NCI-H345 treated with DMSO at 0.1 percent for 48 hours (cell line): Measurements from ENCODE around the gene BCAT1.
"Not testable (repeated sequence)": the region's sequence is repeated elsewhere in the genome, so short reads cannot be mapped to it uniquely, and the experiment has no call there.

Experiments
- DNase-seq: peaks from one replicate; lab custom pipeline; 2025; ENCODE audit not compliant: unreplicated experiment; lab: John Stamatoyannopoulos, UW

The BCAT1 gene

DNA sequence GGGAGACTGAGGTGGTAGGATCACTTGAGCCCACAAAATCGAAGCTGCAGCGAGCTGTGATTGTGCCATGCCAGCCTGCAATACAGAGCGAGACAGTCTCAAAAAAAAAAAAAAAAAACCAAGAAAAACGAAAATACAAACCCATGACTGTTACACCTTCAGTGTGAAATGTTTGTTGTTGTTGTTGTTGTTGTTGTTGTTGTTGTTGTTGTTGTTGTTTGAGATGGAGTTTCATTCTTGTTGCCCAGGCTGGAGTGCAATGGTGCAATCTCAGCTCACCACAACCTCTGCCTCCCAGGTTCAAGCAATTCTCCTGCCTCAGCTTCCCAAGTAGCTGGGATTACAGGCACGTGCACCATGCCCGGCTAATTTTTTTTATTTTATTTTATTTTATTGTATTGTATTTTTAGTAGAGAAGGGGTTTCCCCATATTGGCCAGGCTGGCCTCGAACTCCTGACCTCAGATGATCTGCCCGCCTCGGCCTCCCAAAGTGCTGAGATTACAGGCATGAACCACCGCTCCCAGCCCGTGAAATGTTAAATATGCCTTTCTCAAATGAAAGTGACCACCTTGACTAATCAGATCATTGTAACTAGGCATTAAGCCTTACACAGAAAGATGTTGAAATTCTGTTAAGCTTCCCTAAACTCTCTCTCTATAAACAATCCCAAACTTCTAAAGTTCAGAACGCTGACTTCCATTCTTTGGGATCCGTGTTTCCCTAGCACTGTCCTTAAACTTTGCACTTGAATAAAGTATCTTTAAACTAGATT, 20.2 kb downstream of the BCAT1 start:
- not testable (repeated sequence) for DNase-seq

DNA sequence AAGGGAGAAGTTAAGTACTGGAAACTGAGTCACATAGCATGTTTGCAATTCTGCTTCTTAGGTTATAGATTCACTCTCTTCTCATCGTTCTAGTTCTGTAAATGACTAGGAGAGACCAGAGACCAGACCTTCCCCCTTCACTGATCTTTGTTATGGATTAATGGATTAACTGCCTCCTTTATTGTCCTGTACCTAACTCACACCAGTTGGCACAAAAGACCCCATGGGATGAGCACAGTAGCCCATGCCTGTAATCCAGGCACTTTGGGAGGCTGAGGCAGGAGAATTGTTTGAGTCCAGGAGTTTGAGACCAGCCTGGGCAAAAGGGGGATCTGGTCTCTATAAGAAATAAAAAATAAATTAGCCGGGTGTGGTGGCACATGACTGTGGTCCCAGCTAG, 20.8 kb downstream of the BCAT1 start:
- no peak for DNase-seq

DNA sequence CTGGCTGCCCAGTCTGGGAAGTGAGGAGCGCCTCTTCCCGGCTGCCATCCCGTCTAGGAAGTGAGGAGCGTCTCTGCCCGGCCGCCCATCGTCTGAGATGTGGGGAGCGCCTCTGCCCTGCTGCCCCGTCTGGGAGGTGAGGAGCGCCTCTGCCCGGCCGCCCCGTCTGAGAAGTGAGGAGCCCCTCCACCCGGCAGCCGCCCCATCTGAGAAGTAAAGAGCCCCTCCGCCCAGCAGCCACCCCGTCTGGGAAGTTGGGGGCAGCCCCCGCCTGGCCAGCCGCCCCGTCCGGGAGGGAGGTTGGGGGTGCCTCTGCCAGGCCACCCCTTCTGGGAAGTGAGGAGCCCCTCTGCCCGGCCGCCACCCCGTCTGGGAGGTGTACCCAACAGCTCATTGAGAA, 22.8 kb downstream of the BCAT1 start:
- DNase-seq, result not testable (repeated sequence)

DNA sequence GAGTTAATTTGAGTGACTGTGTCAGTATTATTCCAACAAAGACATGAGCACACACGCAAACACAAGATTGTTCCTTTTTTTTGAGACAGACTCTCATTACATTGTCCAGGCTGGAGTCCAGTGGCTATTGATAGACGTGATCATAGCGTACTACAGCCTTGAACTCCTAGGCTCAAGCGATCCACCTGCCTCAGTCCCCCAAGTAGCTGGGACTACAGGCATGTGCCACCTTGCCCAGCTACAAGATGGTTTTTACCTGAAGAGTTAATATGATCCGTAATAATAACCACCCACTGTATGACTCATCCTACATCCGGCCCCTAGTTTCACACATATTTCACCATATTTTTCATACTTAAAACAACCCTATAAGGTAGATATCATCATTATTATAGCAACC, 26.8 kb downstream of the BCAT1 start:
- no peak for DNase-seq

DNA sequence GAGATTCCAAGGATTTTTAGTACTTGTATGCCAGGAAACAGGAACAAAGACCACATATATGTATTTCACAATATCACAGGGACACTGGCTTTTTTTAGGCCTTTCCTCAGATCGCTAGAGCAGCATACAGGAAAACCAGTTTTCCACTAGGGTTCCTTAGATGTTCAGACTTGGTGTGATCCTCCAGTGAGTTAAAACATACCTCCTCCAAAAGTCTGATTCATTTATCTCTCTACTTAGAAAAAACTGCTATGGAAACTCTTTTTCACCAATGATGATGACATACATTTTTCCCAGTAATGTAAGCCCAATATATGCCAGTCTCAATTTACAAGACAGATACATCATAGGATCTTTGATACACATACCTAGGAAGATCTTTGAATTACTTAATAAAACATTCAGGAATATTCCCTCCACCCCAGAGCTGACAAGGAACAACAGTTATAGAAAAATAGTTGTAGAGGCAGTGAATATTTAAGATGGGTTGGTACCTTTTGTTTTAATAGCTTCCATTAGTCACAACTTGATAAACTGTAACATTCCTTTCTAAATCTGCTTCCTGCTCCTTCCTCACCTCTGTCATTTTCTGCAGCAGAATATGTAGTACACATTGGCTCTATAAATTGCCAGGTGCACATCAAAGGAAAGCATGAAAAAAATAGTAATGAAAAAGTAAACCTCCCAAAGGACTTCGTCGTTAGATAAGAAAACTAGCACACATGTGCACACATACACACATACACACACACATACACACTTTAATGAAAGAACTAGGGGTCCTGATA, 27.5 kb downstream of the BCAT1 start:
- no peak for DNase-seq

DNA sequence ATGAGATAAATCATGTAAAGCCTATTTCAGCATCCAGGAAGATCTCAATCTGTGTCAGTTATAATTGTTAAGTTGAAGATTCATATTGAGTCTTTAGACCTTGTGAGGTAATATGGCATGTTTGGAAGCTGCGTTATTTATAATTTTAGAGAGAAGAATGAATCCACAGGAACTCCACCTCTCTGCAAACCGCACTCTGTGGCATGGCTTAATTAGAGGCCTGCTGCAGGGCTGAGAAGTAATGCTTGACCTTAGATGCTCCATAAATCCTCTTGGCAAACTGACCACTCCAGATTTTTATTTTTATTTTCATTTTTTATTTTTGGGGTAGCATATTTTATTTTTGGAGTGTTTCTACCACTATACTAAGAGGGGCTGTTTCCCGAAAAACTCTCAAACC, 28.8 kb downstream of the BCAT1 start:
- DNase-seq, result no peak

DNA sequence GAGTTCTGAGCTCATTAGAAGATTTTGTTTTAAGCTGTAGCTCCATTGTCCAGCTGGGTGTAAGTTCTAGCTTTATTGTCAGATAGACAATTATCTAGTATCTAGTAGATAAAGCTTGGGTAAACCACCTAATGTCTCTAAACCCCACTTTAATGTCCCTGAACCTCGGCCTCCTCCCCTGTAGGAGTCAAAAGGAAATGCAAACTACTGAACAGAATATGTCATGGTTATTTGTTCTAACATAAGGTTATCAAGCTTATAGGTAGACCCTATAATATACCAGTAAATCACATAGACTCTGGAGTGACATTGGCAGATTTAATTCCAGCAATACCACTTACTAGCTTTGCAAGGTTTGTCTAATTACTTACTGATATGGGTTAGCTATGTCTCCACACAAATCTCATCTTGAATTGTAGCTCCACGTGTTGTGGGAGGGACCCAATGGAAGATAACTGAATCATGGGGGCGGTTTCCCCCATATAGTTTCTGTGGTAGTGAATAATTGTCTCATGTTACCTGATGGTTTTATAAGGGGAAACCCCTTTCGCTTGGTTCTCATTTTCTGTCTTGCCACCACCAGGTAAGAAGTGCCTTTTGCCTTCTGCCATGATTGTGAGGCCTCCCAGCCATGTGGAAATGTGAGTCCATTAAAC, 29.4 kb downstream of the BCAT1 start:
- no peak for DNase-seq

DNA sequence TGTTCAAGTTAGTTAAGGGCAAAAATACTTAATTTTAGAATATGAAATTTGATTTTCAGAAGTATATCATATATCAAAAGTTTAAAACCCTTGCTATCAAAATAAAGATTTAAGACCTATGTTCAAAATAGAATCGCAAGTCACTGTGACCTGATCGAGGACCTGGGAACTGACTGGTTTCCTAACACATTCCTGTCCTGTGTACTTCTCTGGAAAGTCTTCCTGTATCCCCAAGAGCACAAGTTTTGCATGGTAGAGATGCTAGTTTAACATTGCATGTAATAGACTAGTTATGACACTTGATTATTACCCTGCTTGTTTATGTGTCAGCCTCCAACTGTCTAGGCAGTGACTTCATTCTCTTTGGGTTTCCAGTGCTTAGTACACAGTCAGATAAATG, 30.3 kb downstream of the BCAT1 start:
- DNase-seq, result no peak

DNA sequence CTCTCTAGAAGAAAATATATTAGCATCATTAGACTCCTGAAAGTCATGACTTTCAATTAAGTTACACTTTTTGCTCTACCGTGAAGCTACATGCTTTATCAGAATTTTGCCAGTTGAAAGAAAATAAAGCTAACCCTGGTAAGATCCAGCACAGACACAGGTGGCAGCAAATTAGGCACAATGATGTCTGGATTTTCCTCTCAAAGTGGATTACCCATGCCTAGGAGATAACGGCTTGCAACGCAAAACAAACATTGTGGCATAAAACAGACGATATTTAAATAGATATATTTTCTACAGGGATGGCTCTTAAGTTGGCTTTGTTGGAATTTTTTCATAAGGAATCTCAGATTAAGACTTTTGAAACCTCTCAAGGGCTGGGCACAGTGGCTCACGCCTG, 33.4 kb downstream of the BCAT1 start:
- DNase-seq, result no peak

DNA sequence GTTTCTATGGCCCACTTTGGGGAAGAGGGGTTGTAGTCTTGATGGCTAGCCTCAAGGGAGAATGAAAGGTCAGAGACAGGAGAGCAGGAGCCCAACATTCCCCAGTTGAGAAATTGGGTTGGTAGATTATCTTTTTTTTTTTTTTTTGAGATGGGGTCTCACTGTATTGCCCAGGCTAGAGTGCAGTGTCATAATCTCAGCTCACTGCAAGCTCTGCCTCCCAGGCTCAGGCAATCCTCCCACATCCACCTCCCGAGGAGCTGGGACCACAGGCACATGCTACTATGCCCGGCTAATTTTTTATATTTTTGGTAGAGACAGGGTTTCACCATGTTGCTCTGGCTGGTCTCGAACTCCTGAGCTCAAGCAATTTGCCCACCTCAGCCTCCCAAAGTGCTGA, 34.9 kb downstream of the BCAT1 start:
- no peak for DNase-seq

DNA sequence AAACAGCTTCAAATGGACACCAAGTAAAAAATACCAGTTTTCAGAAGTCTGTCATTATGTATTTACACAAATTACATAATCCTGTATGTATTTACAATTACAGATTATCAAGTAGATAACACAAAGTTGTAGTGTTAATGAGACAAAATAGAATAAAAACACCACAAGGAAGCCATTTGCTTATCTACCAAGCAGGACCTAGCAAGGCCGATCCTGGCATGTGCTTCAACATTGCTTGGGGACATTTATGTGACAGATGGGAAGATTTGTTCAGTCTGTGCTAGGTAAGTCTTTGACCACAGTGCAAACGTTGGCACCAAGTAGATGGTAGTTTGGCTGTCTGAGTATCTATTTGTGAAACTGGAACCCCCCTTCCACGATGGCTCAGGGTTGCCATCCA, 35.8 kb downstream of the BCAT1 start:
- no peak for DNase-seq

DNA sequence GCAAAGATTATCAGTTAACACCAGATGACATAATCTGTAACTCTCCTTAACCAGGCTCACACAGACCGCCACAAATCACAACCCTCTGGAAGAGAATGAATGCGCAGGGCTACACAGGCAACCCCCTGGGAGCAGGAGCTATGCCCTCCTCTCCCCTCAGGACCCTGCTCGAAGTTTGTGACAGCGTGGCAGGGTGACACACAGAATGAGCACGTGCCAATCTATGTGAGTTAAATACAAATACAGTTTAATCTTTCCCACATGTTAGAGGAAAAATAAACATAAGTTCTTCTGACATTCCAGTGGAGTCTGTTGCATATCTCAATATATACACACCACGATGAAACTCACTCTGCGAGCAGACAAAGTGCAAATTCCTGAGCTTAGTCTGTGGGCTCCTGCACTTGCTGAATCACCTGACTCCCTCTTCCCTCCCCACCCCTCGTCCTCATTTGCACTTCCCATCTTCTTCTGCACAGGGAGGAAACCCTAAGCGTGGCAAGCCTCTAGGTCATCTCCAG, 37.6 kb downstream of the BCAT1 start:
- no peak for DNase-seq

DNA sequence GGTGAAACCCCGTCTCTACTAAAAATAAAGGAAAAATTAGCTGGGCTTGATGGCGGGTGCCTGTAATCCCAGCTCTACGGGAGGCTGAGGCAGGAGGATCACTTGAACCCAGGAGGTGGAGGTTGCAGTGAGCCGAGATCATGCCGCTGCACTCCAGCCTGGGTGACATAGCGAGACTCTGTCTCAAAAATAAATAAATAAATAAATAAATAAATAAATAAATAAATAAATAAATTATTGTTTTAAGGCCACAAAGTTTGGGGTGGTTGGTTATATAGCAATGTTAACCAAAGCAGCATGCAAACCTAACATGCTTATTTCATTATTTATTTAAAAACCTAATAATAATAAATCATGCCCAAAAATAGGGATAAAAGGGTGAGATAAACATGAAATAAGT, 38.7 kb downstream of the BCAT1 start:
- not testable (repeated sequence) for DNase-seq

DNA sequence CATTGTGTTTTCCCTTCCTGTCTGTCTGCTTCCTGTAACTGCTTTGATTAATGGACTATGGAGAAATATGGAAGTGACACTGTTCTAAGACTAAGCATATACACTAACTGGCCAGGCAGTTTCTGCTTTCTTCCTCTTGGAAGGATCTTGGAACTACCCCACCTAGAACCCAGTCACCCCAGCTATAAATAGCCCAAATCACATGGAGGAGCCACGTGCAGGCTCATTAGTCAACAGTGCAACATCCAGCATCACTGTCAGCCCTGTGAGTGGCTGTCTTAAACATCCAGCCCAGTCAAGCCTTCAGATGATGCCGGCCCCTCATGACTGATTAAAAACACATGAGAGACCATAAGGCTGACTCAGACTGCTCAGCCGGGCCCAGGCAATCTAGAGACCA, 39.2 kb downstream of the BCAT1 start:
- no peak for DNase-seq

DNA sequence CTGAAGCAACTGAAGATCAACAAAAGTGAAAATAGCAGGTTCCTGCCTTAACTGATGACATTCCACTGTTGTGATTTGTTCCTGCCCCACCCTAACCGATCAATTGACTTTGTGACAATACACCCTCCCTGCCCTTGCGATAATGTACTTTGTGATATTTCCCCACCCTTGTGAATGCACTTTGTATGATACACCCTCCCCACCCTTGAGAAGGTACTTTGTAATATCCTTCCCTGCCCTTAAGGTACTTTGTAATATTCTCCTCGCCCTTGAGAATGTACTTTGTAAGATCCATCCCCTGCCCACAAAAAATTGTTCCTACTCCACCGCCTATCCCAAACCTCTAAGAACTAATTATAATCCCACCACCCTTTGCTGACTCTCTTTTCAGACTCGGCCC, 41.4 kb downstream of the BCAT1 start:
- DNase-seq, result no peak

DNA sequence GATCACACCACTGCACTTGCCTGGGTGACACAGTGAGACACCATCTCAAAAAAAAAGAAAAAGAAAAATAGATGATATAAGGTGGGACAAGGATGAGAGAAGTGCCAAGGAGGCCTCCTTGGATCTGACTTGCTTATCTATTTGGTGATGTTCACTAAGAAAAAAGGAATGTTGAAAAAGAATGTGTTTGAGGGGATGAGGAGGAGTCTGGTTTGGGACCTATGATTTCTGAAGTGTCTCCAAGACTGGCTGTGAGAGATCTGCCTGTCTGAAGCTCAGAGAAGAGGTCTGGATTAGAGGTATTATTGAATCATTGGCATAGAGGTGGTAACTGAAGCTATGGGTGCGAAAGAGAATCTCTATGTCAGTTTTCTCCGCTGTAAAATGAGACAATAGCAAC, 42.8 kb downstream of the BCAT1 start:
- DNase-seq, result no peak

DNA sequence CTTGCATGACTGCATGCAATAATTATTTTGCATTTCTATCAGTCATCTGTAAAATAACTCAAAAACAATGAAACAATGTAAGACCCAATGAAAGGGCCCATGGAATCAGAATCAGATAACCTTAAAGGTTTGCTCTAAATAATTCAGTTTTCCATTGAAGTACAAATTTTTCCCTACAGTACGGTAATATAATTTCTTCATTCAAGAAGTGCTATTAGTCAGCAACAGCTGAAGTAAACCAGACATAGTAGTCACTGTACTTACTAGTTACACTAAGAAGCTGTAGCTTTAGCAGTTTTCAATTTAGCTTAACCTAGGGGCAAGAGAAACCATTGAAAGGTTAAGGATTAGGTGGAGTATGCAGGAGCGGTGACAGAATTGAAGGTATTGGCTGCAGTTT, 43.5 kb downstream of the BCAT1 start:
- DNase-seq, result no peak

DNA sequence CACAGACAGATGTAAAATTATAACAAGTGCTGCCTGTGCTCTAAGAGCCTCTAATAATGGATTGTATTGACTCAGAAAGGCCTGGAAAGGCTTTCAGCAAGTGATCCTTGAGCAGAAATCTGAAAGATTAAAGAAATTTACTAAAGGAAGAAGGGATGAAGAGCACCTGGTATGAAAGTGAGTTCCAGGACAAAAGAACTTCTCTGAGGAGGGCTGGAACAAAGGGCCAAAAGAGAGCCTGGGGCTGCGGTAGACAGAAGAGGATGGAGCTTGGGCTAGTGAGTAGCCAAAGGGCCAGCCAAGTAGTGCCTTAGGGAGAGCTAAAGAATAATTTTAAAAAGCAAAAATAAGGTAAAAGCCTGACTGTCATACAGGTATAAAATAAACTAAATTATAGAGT, 44.0 kb downstream of the BCAT1 start:
- DNase-seq, result no peak

DNA sequence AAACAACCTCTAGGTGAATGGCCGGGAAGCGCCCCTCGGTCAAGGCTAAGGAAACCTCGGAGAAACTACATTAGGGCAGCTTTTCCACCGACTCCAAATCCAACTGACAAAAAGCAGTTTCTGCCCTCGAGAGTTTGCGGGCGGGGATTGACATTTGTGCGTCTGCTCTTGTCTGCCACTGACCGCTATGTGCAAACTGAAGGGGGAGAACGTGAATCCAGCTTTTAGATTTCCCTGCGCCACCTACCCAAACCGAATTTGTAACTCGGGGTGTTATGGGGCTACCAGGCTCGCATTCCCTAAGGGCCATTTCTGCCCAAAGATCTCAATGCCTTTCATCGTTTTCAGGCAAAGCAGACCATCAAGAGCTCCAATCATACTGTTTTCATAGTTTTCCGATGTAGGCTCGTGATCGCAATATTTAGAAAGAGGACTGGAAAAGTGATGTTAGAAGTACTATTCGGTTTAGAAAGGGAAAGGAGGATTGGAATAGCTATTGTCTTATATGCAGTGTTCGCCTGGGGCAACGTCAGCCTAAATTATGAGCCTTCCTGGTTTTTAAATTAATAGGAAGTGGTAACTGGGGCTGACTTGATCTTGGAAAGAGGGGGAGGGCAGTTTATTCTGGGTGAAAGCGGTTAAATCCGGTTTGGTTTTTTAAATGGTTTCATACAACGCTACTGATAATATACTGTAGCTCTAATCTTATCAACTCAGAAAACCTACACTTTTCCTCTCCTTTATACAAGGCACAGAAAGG, 45.4 kb downstream of the BCAT1 start:
- no peak for DNase-seq

DNA sequence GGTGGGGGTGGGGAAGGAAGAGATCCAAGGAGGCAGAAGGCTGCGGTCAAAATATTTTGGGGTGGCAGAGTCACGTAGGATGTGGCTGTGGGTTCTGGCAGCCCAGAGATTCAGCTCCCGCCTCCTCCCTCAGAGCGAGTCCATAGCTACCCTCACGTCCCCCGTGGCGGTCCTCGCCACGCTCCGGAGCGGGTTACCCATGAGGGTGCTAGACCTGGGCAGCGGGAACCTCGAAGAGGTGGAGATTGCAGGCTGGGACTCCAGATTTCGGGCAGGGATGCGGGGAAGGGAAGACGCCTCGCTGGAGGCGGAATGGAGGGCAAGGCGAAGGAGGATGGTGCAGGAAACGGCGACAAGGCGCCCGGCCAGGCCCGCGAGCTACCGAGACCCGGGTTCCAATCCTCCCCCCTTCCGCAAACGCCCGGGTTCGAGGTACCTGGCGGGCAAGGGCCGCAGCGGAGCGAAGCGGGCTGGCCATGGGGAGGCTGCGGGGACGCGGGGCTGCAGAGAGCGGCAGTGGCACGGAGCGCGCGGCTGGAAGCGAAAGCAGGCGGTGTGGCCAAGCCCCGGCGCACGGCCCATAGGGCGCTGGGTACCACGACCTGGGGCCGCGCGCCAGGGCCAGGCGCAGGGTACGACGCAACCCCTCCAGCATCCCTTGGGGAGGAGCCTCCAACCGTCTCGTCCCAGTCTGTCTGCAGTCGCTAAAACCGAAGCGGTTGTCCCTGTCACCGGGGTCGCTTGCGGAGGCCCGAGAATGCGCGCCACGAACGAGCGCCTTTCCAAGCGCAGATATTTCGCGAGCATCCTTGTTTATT, 46.2 kb downstream of the BCAT1 start:
- DNase-seq, result no peak
